Left lung (tissue), 10 donors: ENCODE measurements around the gene ADCK1. TPM values are rescaled to one million over a fixed set of nuclear protein-coding genes. Genes with fewer than 3 reads are reported as not detected.
"Not testable (repeated sequence)": the region's sequence is repeated elsewhere in the genome, so short reads cannot be mapped to it uniquely, and the experiment has no call there.

Source experiments
- ATAC-seq: fragments of 200-7000 bp; cut with Tn5 transposase; one replicate; pipeline ENCODE4 v1.9.1; 2020; ENCODE audit warnings: moderate library complexity
- DNase-seq, 4 donors: peaks; one replicate each; pipeline ENCODE4 v3.0.0-alpha.2; 2013 to 2020
- H3K27ac ChIP-seq, 2 donors: fragments of 200-600 bp; sonication (generic) in 1 of 2; one replicate each; pipeline versions ENCODE4 v1.5.0 to v1.8.0; 2020 to 2021
- H3K27me3 ChIP-seq, 2 donors: fragments of 200-600 bp; sonication (generic) in 1 of 2; one replicate each; pipeline versions ENCODE4 v1.5.0 to v1.8.0; 2020 to 2021
- H3K36me3 ChIP-seq, 2 donors: fragments of 200-600 bp; sonication (generic) in 1 of 2; one replicate each; pipeline versions ENCODE4 v1.5.0 to v1.8.0; 2020 to 2021
- H3K4me1 ChIP-seq, 2 donors: fragments of 200-600 bp; one replicate each; pipeline ENCODE4 v1.8.0; 2021
- H3K4me3 ChIP-seq, 2 donors: fragments of 200-600 bp; sonication (generic) in 1 of 2; one replicate each; pipeline versions ENCODE4 v1.5.0 to v1.8.0; 2020 to 2021; ENCODE audit warnings: mild to moderate bottlenecking in 1 of 2
- H3K9me3 ChIP-seq, 2 donors: fragments of 200-600 bp; sonication (generic) in 1 of 2; one replicate each; pipeline versions ENCODE4 v1.5.0 to v1.8.0; 2020 to 2021
- intact Hi-C, 2 donors: fragments of 100-400 bp; cut with DNase I; formaldehyde crosslinking; loops; one replicate each; pipeline versions ENCODE4 v1.11.2 to v1.14.2; 2022
- polyA plus RNA-seq, 6 donors: library from polyadenylated mRNA; unstranded; fragments of 120-200 nt; gene quantifications; one replicate each; pipeline ENCODE4 v1.2.1, GENCODE V29; 2013; ENCODE audit not compliant: insufficient read length in 6 of 6
- total RNA-seq, 2 donors: library from RNA; stranded (reverse); fragmentation: NEBNext Ultra II Directional; extraction: Animal tissue kit (Norgen Biotek cat#: 25700); gene quantifications; one replicate each; pipeline ENCODE4 v1.2.1, GENCODE V29; 2021
- TF ChIP-seq, protein P1 (sequence below), 2 donors: fragments of 200-600 bp; sonication (generic) in 1 of 2; IDR thresholded peaks; one replicate each; pipeline versions ENCODE4 v1.5.0 to v1.8.0; 2021; ENCODE audit warnings: antibody characterized with exemption in 2 of 2
- donor health status: DM: no; HTN: yes; CAD: no.
- donor health status: DM: no; HTN: no; CAD: no.

The ADCK1 gene
- total and polyA plus RNA-seq, 8 donors, result 4.8 to 10.3 (median 6.9) TPM

DNA sequence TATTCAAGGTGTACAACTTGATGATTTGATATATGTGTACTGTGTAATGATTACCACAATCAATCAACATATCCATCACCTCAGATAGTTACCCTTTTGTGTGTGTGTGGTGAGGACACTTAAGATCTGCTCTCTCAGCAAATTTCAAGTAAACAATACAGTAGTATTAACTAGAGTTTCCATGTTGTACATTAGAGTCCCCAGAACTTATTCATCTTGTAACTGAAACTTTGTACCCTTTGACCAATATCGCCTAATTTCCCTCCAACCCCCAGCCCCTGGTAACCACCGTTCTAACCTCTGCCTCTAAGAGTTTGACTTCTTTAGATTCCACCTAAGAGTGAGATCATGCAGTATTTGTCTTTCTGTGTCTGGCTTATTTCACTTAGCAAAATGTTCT is 12.1 kb downstream of the ADCK1 start:
- Histone ChIP-seq H3K4me1 (no peaks in the 10 kb centered on the region), H3K4me3 (no peak overlapping the region), H3K9me3 (no peaks in the 10 kb centered on the region), H3K27ac (no peak overlapping the region), H3K27me3 (no peaks in the 10 kb centered on the region), H3K36me3 (no peaks in the 10 kb centered on the region)
- DNase-seq (no peak), ATAC-seq (no peak)
- intact Hi-C loops, result no loop called here
- TF ChIP-seq, protein P1, sequence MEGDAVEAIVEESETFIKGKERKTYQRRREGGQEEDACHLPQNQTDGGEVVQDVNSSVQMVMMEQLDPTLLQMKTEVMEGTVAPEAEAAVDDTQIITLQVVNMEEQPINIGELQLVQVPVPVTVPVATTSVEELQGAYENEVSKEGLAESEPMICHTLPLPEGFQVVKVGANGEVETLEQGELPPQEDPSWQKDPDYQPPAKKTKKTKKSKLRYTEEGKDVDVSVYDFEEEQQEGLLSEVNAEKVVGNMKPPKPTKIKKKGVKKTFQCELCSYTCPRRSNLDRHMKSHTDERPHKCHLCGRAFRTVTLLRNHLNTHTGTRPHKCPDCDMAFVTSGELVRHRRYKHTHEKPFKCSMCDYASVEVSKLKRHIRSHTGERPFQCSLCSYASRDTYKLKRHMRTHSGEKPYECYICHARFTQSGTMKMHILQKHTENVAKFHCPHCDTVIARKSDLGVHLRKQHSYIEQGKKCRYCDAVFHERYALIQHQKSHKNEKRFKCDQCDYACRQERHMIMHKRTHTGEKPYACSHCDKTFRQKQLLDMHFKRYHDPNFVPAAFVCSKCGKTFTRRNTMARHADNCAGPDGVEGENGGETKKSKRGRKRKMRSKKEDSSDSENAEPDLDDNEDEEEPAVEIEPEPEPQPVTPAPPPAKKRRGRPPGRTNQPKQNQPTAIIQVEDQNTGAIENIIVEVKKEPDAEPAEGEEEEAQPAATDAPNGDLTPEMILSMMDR (IDR thresholded peaks at IDR 0.05), result no peak

DNA sequence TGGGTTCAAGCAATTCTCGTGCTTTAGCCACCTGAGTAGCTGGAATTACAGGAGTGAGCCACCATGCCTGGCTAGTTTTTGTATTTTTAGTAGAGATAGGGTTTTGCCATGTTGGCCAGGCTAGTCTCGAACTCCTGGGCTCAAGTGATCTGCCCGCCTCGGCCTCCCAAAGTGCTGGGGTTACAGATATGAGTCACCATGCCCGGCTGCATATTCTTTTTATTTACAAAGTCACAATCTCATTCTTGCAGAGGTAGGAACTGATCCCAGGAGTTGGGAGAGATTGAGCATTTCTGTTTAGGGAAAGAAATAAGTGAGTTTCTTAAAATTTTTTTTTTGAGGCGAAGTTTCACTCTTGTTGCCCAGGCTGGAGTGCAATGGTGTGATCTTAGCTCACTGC is 12.8 kb downstream of the ADCK1 start:
- H3K27ac ChIP-seq, H3K4me3 ChIP-seq, H3K9me3 ChIP-seq, ATAC-seq, DNase-seq, intact Hi-C loops, H3K36me3 ChIP-seq, H3K27me3 ChIP-seq, H3K4me1 ChIP-seq: not testable (repeated sequence)

DNA sequence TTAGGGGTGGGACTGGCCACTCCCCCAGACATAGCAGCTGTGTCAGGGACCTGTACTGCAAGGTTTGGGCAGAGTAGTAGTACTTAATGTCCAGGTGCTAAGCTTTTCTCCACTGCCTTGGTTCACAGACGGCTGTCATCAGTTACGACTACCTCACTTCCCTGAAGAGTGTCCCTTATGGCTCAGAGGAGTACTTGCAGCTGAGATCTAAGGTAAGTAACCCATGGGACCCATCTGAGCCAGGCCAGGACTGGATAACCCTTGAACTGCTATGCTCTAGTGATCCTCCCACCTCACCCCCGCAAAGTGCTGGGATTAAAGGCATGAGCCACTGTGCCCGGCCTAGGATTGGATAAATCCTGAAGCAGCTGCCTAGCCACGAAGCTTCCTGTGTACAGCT is 22.4 kb downstream of the ADCK1 start:
- Histone ChIP-seq H3K4me1 (no peaks in the 10 kb centered on the region), H3K27ac (no peak overlapping the region), H3K4me3 (no peak overlapping the region), H3K27me3 (no peaks in the 10 kb centered on the region), H3K9me3 (no peaks in the 10 kb centered on the region), H3K36me3 (peaks cover 0 to 39% of the 10 kb centered on the region in 2 donors)
- intact Hi-C loops, result no loop called here
- ATAC-seq, result no peak
- DNase-seq, result no peak
- TF ChIP-seq, protein P1 (IDR thresholded peaks at IDR 0.05), result no peak

DNA sequence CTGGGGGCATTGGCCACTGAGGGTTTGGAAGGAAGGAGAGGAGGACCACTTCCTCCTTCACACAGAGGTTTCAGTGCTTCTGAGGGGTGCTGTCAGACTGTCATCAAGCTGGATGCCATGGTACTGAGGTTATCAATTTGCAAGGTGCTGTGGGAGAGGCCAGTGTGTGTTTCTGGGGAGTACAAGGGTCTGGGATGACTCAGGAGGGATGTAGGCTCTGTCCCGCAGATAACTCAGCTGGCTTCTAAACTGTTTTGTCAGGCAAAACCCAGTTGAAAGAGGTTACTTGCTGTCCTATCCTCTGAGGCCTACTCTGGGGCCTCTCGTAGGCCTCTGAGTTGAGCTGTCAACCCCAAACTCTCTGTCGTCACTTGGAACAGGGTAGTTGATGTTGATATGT is 22.8 kb downstream of the ADCK1 start:
- Histone ChIP-seq H3K36me3 (peaks cover 0 to 39% of the 10 kb centered on the region in 2 donors), H3K4me1 (no peaks in the 10 kb centered on the region), H3K4me3 (no peak overlapping the region), H3K27me3 (no peaks in the 10 kb centered on the region), H3K9me3 (no peaks in the 10 kb centered on the region), H3K27ac (no peak overlapping the region)
- no peak for DNase-seq
- TF ChIP-seq, protein P1 (IDR thresholded peaks at IDR 0.05), result no peak
- no peak for ATAC-seq
- intact Hi-C loops, result no loop called here

DNA sequence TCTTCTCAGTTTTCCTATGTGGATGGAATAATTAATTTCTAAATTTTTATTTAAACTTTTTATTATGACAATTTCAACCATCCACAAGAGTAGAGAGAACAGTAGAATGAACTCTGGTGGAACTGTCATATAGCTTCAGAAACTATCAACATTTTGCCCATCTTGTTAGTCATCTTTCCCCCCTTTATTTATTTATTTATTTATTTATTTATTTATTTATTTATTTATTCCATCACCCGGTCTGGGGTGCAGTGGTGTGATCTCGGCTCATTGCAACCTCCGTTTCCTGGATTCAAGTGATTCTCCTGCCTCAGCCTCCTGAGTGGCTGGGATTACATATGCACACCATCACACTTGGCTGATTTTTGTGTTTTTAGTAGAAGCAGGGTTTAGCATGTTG is 23.5 kb downstream of the ADCK1 start:
- ATAC-seq (no peak), DNase-seq (no peak)
- Histone ChIP-seq H3K27ac (no peak overlapping the region), H3K4me3 (no peak overlapping the region), H3K36me3 (peaks cover 0 to 39% of the 10 kb centered on the region in 2 donors), H3K4me1 (no peaks in the 10 kb centered on the region), H3K9me3 (no peaks in the 10 kb centered on the region), H3K27me3 (no peaks in the 10 kb centered on the region)
- TF ChIP-seq, protein P1 (IDR thresholded peaks at IDR 0.05), result no peak
- intact Hi-C loops, result no loop called here

DNA sequence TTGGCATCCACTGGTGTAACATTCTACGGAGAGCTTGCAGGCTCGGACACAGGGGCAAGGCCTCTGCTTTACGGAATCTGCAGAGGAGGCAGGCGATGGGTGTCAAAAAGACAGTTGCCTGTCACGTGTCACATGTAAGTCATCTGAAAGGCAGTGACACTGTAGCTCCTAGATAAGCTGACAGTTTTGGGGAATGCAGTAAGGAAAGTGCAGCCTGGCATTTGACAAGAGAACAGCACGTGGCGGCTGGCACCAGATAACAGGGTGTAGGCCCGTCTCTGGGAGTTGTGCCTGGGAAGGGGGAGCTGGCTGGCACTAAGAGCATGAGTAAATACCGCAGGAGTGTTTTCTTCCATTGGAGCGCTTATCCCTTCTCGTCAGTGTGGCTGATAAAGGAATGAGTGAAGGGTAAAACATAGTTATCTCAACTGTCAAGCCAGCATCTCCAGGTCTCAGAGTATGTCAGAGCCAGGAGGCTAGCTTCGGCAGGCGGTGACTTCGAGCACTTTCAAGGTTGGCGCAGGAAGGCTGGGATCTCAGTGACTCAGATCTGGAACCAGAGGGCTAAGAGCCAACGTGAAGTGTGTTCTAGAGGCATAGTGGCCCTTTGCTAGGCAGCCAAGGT is 26.1 kb downstream of the ADCK1 start:
- Histone ChIP-seq H3K27ac (no peak overlapping the region), H3K36me3 (peaks cover 0 to 33% of the 10 kb centered on the region in 2 donors), H3K4me1 (no peaks in the 10 kb centered on the region), H3K27me3 (no peaks in the 10 kb centered on the region), H3K4me3 (no peak overlapping the region), H3K9me3 (no peaks in the 10 kb centered on the region)
- ATAC-seq (peak; percentile 83), DNase-seq (peak in 1 of 4 donors; percentile 42)
- intact Hi-C loops, result no loop called here
- TF ChIP-seq, protein P1 (IDR thresholded peaks at IDR 0.05), result no peak
